ENCODE measurements around the gene NLGN1.
A peak's percentile ranks its signal among the peaks of the same experiment; 100 is the strongest.

The NLGN1 gene

DNA sequence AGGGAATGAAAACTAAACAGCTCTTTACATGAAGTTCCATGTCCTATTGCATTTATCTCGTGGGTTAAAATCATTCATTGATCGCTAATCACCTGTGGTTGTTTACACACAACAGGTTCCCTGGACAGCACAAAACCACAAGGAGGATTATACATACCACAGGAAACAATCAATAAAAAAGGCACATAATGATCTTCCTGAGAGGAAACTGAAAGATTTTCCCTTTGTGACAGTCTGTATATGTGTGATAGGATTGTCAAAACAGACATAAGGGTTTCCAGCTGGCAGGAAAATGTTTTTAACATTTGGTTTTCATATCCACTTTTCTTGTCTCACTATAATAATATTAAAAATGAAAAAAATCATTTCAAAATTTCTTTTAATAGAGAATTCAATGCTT lies 541.8 kb downstream of the NLGN1 start:
- no peak for DNase-seq (ENCODE audit: insufficient read length, low spot score)
- FAIRE-seq: no peak

- no peak for FAIRE-seq
- no peak for DNase-seq (ENCODE audit: insufficient read length, low spot score)
These were observed 545.7 kb downstream of the NLGN1 start for GRCh38 chr3:173943264-173943663.

DNA sequence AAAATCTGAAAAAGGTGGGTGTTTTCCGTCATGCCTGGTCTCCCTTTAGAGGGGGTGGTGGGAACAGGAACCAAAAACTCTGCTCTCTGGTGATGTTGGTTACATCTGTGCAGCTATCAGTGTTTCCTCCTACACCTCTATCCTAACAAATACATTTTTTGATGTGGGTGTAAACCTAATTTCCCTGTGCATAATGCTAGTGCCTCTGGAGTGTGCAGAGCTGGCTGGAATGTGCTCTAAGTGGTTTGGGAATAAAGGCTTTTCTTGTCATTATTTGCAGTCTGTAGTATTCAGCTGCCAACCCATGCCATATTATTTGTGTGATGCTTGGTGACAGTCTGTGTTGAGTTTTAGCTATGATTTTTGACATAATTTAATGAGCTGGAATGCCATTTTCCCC lies 547.6 kb downstream of the NLGN1 start:
- FAIRE-seq: no peak
- DNase-seq (ENCODE audit: insufficient read length, low spot score): no peak

DNA sequence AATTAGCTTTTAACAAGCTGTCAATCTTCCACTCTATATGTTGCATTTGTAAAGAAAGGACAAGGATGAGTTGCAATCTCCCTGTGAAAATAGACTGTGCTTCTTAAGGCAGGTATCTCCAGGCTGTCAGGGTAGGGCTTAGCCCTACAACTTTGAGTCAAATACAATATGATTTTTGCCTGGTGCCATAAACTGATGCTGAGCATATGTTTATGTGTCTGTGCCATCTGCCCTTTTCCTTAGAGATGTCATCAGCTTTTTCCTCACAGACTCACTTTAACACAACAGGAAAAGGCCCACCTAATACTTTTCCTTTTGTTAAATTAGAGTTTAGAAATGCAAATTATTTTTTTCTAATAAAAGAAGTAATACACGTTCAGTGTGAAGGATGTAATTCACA lies 548.3 kb downstream of the NLGN1 start:
- no peak for FAIRE-seq
- no peak for DNase-seq (ENCODE audit: insufficient read length, low spot score)

- FAIRE-seq: no peak
- DNase-seq (ENCODE audit: insufficient read length, low spot score): no peak
These were observed 557.1 kb downstream of the NLGN1 start for GRCh38 chr3:173954647-173955046.

- no peak for FAIRE-seq
These were observed 560.1 kb downstream of the NLGN1 start for GRCh38 chr3:173957646-173958045.

GRCh38 chr3:173958805-173959204 lies 561.3 kb downstream of the NLGN1 start:
- FAIRE-seq: no peak

More at GRCh38 chr3:173957646-173958045, 560.1 kb downstream of the NLGN1 start:
- no peak for DNase-seq (ENCODE audit: insufficient read length, low spot score)

GRCh38 chr3:173970281-173970680 lies 572.7 kb downstream of the NLGN1 start:
- FAIRE-seq: no peak
- no peak for DNase-seq (ENCODE audit: insufficient read length, low spot score)

More at GRCh38 chr3:173958805-173959204, 561.3 kb downstream of the NLGN1 start:
- DNase-seq (ENCODE audit: insufficient read length, low spot score): no peak

DNA sequence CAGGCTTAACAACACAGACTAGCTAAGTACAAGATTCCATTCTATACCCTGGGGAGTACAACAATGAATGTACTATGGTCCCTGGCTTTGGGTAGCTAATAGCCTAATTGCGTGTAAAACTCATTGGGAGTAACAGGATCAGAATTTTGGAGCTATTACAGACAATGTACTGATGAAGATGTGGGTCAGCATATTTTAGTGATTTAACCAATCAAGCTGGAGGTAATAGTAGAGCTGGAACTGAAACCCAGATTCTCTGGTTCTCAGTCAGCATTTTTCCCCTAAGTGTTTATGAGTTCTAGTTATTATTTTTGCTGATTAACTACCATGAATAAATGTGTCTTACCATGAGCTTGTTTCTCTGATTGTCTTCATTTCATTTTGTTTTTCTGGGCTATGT lies 578.7 kb downstream of the NLGN1 start:
- DNase-seq (ENCODE audit: insufficient read length, low spot score): no peak
- no peak for FAIRE-seq

- DNase-seq (ENCODE audit: insufficient read length, low spot score): no peak
- FAIRE-seq: no peak
These were observed 580.2 kb downstream of the NLGN1 start for GRCh38 chr3:173977747-173978146.

- DNase-seq (ENCODE audit: insufficient read length, low spot score): no peak
- FAIRE-seq: no peak
These were observed 585.8 kb downstream of the NLGN1 start for GRCh38 chr3:173983343-173983742.

DNA sequence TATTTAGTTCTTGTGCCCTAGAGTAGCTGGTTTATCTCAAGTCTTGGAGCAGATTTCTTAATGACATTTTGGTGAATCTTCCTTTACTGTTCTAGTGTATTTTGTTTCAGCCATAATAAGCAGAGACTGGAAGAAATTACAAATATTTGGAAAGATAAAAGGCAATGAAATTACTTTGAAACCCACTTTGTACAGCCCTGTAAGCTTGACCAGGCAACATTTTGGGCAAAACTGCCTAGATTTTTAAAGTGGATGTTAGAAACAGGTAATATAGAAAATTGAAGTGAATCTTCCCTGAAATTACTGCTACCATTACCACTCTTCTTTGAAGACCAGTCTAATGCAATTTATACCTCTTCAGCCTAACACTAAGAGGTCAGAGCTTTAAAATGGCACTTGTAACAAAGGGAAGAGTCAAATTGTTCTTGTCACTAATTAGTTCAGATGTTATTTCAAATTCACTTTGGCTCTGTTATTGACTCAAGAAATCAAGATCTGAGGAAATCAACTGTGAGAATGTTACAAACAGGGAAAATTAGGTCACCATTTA lies 589.4 kb downstream of the NLGN1 start:
- DNase-seq (ENCODE audit: insufficient read length, low spot score) (no peak), FAIRE-seq (no peak)

DNA sequence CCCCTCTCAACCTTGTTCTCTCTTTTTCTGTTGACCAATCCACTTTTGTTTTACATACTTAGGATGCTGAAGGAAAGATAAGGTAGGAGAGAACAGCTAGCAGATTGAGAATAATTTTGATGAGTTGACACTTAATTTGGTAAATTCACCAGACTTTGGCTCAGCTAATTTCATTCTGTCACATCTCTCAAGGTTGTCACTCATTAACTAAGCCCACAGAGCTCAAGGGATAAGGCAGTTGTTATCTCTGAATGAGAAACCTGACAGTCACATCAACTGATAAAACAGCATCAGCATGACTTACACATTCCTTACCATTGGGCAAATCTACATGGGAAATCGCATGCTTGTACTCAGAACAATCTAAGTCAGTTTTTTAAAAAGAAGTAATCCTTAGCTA lies 591.4 kb downstream of the NLGN1 start:
- DNase-seq (ENCODE audit: insufficient read length, low spot score): no peak
- FAIRE-seq: no peak

DNA sequence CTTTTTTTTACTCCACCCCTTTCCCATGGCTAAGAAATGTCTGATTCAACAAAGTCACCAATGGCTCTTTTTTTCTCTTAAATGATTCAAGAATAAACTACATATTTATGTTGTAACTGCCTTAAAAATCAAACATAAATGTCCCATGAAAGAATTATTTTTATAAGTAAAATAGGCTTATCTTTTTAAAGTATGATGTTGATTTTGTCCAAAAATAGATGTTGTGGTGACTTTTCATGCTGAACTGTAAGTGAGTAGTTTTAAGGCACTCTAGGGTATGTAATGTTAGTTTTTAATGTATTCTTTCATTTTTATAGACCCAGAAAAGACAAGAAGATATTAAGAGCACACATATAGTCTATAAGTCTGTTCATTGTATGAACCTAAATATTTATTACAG lies 594.9 kb downstream of the NLGN1 start:
- FAIRE-seq (no peak), DNase-seq (ENCODE audit: insufficient read length, low spot score) (no peak)

DNA sequence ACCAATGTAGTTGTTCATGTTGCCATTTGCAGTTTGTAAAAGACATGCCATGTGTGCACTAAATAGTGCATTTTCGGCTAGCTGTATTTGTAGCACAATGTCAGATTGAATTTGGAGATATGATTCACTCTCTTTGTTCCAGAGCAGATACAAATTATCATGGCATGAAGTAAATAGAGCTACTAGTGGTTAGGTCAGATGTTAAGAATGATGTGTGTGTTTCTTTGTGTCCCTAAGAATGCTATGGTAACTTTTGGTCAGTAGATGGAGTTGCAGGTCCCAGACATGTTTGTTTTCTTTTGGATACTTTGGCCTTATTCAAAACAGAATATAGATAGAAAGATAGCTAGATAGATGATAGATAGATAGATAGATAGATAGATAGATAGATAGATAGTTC lies 595.8 kb downstream of the NLGN1 start:
- FAIRE-seq (no peak), DNase-seq (ENCODE audit: insufficient read length, low spot score) (peak; percentile 15)

- DNase-seq (ENCODE audit: insufficient read length, low spot score) (no peak), FAIRE-seq (no peak)
These were observed 603.1 kb downstream of the NLGN1 start for GRCh38 chr3:174000675-174001074.

- no peak for FAIRE-seq
- DNase-seq (ENCODE audit: insufficient read length, low spot score): no peak
These were observed 605.0 kb downstream of the NLGN1 start for GRCh38 chr3:174002543-174002942.

GRCh38 chr3:174010907-174011306 lies 613.4 kb downstream of the NLGN1 start:
- DNase-seq (ENCODE audit: insufficient read length, low spot score) (no peak), FAIRE-seq (no peak)

DNA sequence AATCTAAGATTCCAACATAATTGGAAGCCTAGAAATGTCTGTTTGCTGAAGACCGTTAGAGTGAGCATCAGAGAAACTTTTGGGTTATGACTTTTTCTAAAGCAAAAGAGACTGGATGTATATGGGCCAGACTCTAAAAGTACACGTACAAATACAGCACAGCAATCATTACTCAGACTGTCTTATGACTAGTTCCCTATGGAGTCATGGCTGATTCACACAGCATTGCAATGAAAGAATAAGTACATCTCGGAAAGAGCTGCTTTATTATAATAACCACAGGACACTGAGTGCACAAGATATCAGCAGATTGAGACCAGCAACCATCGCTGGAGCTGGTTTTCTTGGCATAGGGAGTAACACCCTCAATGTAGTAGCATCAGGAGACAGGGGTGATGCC lies 618.6 kb downstream of the NLGN1 start:
- DNase-seq (ENCODE audit: insufficient read length, low spot score): no peak

DNA sequence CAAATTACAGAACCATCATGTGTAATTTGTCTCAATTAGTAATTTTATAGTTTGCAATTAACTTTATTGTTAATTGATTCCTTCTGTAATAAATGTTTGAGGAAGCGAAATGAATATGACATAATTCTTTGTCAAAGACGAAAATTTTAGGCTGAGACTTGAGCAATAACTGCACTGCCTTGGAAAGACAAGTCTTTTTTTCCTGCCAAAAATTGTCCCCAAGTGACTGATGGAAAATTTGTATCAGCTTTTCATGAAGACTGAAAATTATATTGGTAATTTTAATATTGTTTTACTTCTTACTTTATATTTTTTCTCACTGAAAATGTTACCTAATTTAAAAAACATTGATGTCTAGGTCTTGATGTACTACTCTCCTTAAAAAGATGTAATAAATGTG lies 622.6 kb downstream of the NLGN1 start:
- DNase-seq (ENCODE audit: insufficient read length, low spot score) (no peak), FAIRE-seq (no peak)

More for the DNA sequence above, 618.6 kb downstream of the NLGN1 start:
- no peak for FAIRE-seq

DNA sequence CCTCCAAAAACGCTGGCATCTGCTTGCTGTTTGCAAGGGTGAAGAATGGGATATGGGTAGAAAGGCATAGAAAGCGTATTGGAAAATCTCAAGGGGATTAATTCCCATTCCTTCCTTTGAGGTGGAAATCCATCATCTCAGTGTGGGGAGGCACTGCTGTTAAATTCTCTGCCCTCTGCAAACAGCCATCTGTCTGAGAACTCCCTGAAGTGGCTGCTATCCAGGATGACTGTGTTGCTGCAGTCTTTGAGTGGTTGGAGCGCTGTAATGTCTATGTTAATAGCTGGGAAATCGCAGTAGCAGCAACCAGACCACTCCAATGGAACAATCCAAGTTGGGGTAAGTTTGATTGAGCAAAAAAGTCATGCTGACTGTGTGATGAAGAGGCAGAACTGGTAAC lies 625.9 kb downstream of the NLGN1 start:
- no peak for FAIRE-seq
- DNase-seq (ENCODE audit: insufficient read length, low spot score): no peak

- FAIRE-seq (no peak), DNase-seq (ENCODE audit: insufficient read length, low spot score) (no peak)
These were observed 631.1 kb downstream of the NLGN1 start for GRCh38 chr3:174028673-174029072.

GRCh38 chr3:174035328-174035886 lies 637.9 kb downstream of the NLGN1 start:
- DNase-seq (ENCODE audit: insufficient read length, low spot score): no peak
- no peak for FAIRE-seq

Data from HTR-8/SVneo (cell line).